Neural cell (in vitro differentiated cells): ENCODE measurements around the gene GRIA3. TPM values are rescaled to one million over a fixed set of nuclear protein-coding genes. Genes with fewer than 3 reads are reported as not detected.

Experiments
- H2AFZ ChIP-seq: fragments of 200-600, 300-800 bp; sonication (generic), shearing (Covaris generic); 2 replicates; pipeline ENCODE4 v1.6.0; 2014; ENCODE audit warnings: low read depth, mild to moderate bottlenecking, antibody characterized with exemption, low read length, moderate library complexity
- H3F3A ChIP-seq: fragments of 200-600 bp; shearing (Covaris generic); 2 replicates; pipeline ENCODE4 v1.6.1; 2016; ENCODE audit warnings: mild to moderate bottlenecking, moderate library complexity, mixed read lengths, antibody characterized with exemption, low read length; ENCODE audit not compliant: insufficient read depth, poor library complexity, severe bottlenecking
- H3K27ac ChIP-seq: fragments of 200-600, 300-800 bp; sonication (generic), shearing (Covaris generic); 2 replicates; pipeline ENCODE4 v1.5.1; 2014; ENCODE audit warnings: mild to moderate bottlenecking, low read length, moderate library complexity
- H3K27me3 ChIP-seq: fragments of 300-800, 200-600 bp; sonication (generic), shearing (Covaris generic); 2 replicates; pipeline ENCODE4 v1.6.0; 2014; ENCODE audit warnings: mild to moderate bottlenecking, low read depth, low read length, moderate library complexity; ENCODE audit not compliant: insufficient read depth
- H3K36me3 ChIP-seq: fragments of 300-800, 200-600 bp; sonication (generic), shearing (Covaris generic); 2 replicates; pipeline ENCODE4 v1.5.1; 2014; ENCODE audit warnings: mild to moderate bottlenecking, antibody characterized with exemption, low read length, moderate library complexity; ENCODE audit not compliant: insufficient read depth
- H3K4me2 ChIP-seq: fragments of 300-800, 200-600 bp; sonication (generic), shearing (Covaris generic); 2 replicates; pipeline ENCODE4 v1.6.0; 2014; ENCODE audit warnings: mild to moderate bottlenecking, low read length
- H3K4me3 ChIP-seq: fragments of 300-800, 200-600 bp; sonication (generic), shearing (Covaris generic); 2 replicates; pipeline ENCODE4 v1.5.1; 2014; ENCODE audit warnings: mild to moderate bottlenecking, low read length, moderate library complexity
- H3K79me2 ChIP-seq: fragments of 200-600 bp; shearing (Covaris generic); replicated peaks from 2 replicates; pipeline ENCODE4 v1.6.0; 2014; ENCODE audit warnings: mild to moderate bottlenecking, low read length, moderate library complexity; ENCODE audit not compliant: insufficient read depth
- H3K9ac ChIP-seq: fragments of 300-800, 200-600 bp; sonication (generic), shearing (Covaris generic); 2 replicates; pipeline ENCODE4 v1.6.1; 2016; ENCODE audit warnings: mild to moderate bottlenecking, low read length, mixed read lengths
- H3K9me2 ChIP-seq: fragments of 200-600 bp; shearing (Covaris generic); 2 replicates; pipeline ENCODE4 v1.6.1; 2016; ENCODE audit warnings: mild to moderate bottlenecking, low read length, mixed read lengths; ENCODE audit not compliant: insufficient read depth
- H3K9me3 ChIP-seq: fragments of 200-600, 300-800 bp; sonication (generic), shearing (Covaris generic); 2 replicates; pipeline ENCODE4 v1.6.1; 2016; ENCODE audit warnings: mild to moderate bottlenecking, mixed run types, low read length, moderate library complexity, mixed read lengths
- H4K20me1 ChIP-seq: fragments of 200-600 bp; shearing (Covaris generic); 2 replicates; pipeline ENCODE4 v1.6.1; 2016; ENCODE audit warnings: mild to moderate bottlenecking, mixed run types; ENCODE audit not compliant: insufficient read depth
- EP300 ChIP-seq: fragments of 450-650 bp; conservative IDR thresholded peaks from 2 replicates; pipeline ENCODE4 v1.6.1; 2014; ENCODE audit warnings: antibody characterized with exemption, mild to moderate bottlenecking, moderate library complexity; ENCODE audit not compliant: poor library complexity, severe bottlenecking
- EZH2 ChIP-seq: fragments of 200-600, 300-800 bp; shearing (Covaris generic), sonication (generic); IDR thresholded peaks from 2 replicates; pipeline ENCODE4 v1.6.1; 2014; ENCODE audit warnings: antibody characterized with exemption, low read length, borderline replicate concordance, mild to moderate bottlenecking; ENCODE audit not compliant: insufficient read depth, poor library complexity, severe bottlenecking
- MXI1 ChIP-seq: fragments of 450-650 bp; conservative IDR thresholded peaks from 2 replicates; pipeline ENCODE4 v1.6.1; 2014; ENCODE audit warnings: antibody characterized with exemption, mild to moderate bottlenecking; ENCODE audit not compliant: poor library complexity, severe bottlenecking
- POLR2AphosphoS5 ChIP-seq: IDR thresholded peaks from 2 replicates; pipeline ENCODE4 v1.6.1; 2012
- RAD21 ChIP-seq: fragments of 450-650 bp; conservative IDR thresholded peaks from 2 replicates; pipeline ENCODE4 v1.6.1; 2014; ENCODE audit warnings: antibody characterized with exemption, mild to moderate bottlenecking, moderate library complexity
- REST ChIP-seq: IDR thresholded peaks from 2 replicates; pipeline ENCODE4 v1.6.1; 2012; ENCODE audit warnings: borderline replicate concordance
- SMC3 ChIP-seq: fragments of 450-650 bp; conservative IDR thresholded peaks from 2 replicates; pipeline ENCODE4 v1.6.1; 2014; ENCODE audit warnings: antibody characterized with exemption, mild to moderate bottlenecking, moderate library complexity; ENCODE audit not compliant: poor library complexity
- TAF1 ChIP-seq: IDR thresholded peaks from 2 replicates; pipeline ENCODE4 v1.6.1; 2012; ENCODE audit warnings: low read depth
- polyA plus RNA-seq: library from polyadenylated mRNA; depleted of rRNA; stranded (reverse); fragments of >200 nt; gene quantifications from 2 replicates; pipeline ENCODE4 v1.2.3, GENCODE V29; 2014
- TF ChIP-seq, protein P1 (sequence below): fragments of 450-650 bp; IDR thresholded peaks from 2 replicates; pipeline ENCODE4 v1.5.1; 2014; ENCODE audit warnings: antibody characterized with exemption, mild to moderate bottlenecking, moderate library complexity; ENCODE audit not compliant: poor library complexity, severe bottlenecking

Gene GRIA3
- polyA plus RNA-seq, 1 donor from 2014 or later = 7.8 TPM

DNA sequence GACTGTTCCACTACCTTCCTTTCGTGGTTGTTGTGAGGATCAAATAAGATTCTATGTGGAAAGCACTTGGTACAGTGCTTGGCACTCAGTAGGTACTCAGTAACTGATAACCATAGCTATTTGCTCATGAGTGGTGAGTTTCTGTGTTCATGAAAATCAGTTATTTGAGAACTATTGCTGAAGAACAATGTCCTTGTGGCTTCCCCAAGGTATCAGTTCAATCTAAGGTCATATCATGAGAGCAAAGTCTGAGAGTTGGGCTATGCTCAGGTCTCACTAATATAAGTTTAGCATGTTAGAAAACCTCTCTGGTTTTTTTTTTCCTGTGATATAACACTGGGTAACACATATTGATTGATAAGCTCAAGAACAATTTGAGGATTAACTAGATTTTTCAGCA, 147.8 kb downstream of the GRIA3 start:
- Histone ChIP-seq H4K20me1 (no peaks in the 10 kb centered on the region), H3K36me3 (no peaks in the 10 kb centered on the region), H3K79me2 (no peaks in the 10 kb centered on the region), H3K9ac (no peak overlapping the region), H2AFZ (no peak overlapping the region), H3K9me2 (no peaks in the 10 kb centered on the region), H3K9me3 (no peaks in the 10 kb centered on the region), H3K4me2 (no peak overlapping the region), H3K4me3 (no peak overlapping the region), H3K27me3 (no peaks in the 10 kb centered on the region), H3K27ac (no peak overlapping the region), H3F3A (no peaks in the 10 kb centered on the region)
- TF ChIP-seq, protein P1, sequence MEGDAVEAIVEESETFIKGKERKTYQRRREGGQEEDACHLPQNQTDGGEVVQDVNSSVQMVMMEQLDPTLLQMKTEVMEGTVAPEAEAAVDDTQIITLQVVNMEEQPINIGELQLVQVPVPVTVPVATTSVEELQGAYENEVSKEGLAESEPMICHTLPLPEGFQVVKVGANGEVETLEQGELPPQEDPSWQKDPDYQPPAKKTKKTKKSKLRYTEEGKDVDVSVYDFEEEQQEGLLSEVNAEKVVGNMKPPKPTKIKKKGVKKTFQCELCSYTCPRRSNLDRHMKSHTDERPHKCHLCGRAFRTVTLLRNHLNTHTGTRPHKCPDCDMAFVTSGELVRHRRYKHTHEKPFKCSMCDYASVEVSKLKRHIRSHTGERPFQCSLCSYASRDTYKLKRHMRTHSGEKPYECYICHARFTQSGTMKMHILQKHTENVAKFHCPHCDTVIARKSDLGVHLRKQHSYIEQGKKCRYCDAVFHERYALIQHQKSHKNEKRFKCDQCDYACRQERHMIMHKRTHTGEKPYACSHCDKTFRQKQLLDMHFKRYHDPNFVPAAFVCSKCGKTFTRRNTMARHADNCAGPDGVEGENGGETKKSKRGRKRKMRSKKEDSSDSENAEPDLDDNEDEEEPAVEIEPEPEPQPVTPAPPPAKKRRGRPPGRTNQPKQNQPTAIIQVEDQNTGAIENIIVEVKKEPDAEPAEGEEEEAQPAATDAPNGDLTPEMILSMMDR = no peak
- TF ChIP-seq RAD21 = no peak
- no peak for TF ChIP-seq MXI1
- TF ChIP-seq SMC3 = no peak
- no peak for TF ChIP-seq EP300
- TF ChIP-seq TAF1 = no peak
- TF ChIP-seq REST = no peak
- TF ChIP-seq EZH2 = no peak
- TF ChIP-seq POLR2AphosphoS5 = no peak

DNA sequence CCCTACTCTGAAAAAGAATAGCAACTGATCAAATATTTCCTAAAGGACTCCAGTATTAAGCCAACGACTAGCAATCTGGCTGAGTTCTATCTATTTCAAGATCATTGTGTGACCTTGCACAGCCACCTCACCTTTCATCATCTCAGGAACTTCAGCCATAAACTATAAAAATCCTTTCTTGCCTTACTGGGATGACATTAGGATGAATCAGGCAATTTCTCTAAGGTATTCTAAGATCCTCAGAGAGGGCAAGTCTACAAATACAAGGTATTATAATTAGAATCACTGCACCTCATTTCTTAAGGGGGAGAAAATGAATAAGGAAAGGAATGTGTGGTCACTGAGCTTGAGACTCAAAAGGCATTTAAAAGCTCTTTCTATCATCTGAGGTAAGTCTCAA, 152.6 kb downstream of the GRIA3 start:
- Histone ChIP-seq H3K9me2 (no peaks in the 10 kb centered on the region), H3K9me3 (no peaks in the 10 kb centered on the region), H3F3A (no peaks in the 10 kb centered on the region), H3K79me2 (no peaks in the 10 kb centered on the region), H2AFZ (no peak overlapping the region), H3K36me3 (no peaks in the 10 kb centered on the region), H3K4me3 (no peak overlapping the region), H3K9ac (no peak overlapping the region), H3K4me2 (no peak overlapping the region), H4K20me1 (no peaks in the 10 kb centered on the region), H3K27ac (no peak overlapping the region), H3K27me3 (no peaks in the 10 kb centered on the region)
- TF ChIP-seq REST = no peak
- TF ChIP-seq EP300 = no peak
- TF ChIP-seq EZH2 = no peak
- no peak for TF ChIP-seq SMC3
- TF ChIP-seq POLR2AphosphoS5 = no peak
- TF ChIP-seq RAD21 = no peak
- no peak for TF ChIP-seq MXI1
- no peak for TF ChIP-seq TAF1
- TF ChIP-seq, protein P1 = no peak
